ENCODE results near the gene INPP5D.

Gene INPP5D

DNA sequence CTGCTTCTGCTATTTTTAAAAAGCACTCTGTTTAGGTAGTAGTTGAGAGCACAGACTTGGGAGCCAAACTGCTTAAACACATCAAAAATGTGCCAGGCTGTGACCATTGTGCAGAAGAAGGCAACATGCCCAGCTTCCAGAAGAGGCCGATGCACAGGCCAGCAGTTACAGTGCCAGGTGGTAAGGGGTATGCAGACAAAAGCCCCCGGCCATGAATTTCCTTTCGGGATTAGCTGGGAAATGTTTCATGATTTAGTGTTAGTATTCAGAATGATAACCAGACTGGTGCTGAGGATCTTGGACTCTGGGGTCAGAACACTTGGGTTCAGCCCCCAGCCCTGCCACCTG, 151.4 kb downstream of the INPP5D start:
- H3K36me3 ChIP-seq (ENCODE audit: control insufficient read depth, insufficient read depth, low read length), result peaks cover 20% of the 10 kb centered on the region
- H3K27me3 ChIP-seq (replicated peaks; ENCODE audit: control insufficient read depth, insufficient read depth, low read length), result no peaks in the 10 kb centered on the region
- no peak for DNase-seq (ENCODE audit: extremely low read depth, insufficient read length)
- TF ChIP-seq, protein P1, sequence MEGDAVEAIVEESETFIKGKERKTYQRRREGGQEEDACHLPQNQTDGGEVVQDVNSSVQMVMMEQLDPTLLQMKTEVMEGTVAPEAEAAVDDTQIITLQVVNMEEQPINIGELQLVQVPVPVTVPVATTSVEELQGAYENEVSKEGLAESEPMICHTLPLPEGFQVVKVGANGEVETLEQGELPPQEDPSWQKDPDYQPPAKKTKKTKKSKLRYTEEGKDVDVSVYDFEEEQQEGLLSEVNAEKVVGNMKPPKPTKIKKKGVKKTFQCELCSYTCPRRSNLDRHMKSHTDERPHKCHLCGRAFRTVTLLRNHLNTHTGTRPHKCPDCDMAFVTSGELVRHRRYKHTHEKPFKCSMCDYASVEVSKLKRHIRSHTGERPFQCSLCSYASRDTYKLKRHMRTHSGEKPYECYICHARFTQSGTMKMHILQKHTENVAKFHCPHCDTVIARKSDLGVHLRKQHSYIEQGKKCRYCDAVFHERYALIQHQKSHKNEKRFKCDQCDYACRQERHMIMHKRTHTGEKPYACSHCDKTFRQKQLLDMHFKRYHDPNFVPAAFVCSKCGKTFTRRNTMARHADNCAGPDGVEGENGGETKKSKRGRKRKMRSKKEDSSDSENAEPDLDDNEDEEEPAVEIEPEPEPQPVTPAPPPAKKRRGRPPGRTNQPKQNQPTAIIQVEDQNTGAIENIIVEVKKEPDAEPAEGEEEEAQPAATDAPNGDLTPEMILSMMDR (IDR thresholded peaks at IDR 0.05; ENCODE audit: insufficient read depth, low read length, poor library complexity, severe bottlenecking), result no peak
- H3K4me3 ChIP-seq (replicated peaks; ENCODE audit: low read depth, low read length), result no peak overlapping the region

DNA sequence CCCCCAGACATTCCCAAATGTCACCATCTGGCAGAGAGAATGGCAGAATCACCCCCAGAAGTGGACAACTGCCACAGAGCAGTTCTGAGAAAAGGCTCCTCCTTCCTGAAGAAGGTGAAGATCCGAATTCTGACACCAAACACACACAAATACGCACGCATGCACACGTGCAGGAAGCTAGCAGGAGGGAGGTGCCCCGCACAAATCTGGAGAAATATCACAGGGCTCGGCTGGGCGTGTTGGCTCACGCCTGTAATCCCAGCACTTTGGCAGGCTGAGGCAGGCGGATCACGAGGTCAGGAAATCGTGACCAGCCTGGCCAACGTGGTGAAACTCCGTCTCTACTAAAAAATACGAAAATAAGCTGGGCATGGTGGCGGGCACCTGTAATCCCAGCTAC, 152.9 kb downstream of the INPP5D start:
- no peaks in the 10 kb centered on the region for H3K27me3 ChIP-seq (replicated peaks; ENCODE audit: control insufficient read depth, insufficient read depth, low read length)
- no peak overlapping the region for H3K4me3 ChIP-seq (replicated peaks; ENCODE audit: low read depth, low read length)
- TF ChIP-seq, protein P1 (IDR thresholded peaks at IDR 0.05; ENCODE audit: insufficient read depth, low read length, poor library complexity, severe bottlenecking), result no peak
- H3K36me3 ChIP-seq (ENCODE audit: control insufficient read depth, insufficient read depth, low read length), result peaks cover 10% of the 10 kb centered on the region
- no peak for DNase-seq (ENCODE audit: extremely low read depth, insufficient read length)

DNA sequence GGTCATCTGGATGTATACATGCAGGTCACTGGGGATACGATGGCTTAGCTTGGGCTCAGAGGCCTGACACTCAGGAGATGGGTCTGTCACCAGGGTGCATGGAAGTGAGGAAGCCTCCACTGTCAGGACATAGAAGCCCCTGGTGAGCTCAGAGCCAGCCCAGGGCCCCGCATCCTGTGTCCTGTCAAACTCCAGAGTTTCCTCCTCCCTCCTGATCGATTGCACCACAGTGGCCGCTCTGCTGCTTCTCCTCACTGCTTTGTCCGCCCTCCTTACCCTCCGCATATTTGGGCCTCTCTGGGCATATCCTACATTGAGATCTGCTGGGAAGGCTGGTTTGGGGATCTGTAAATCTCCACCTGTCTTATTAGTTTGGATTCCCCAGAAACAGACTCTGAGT, 153.8 kb downstream of the INPP5D start:
- H3K27me3 ChIP-seq (replicated peaks; ENCODE audit: control insufficient read depth, insufficient read depth, low read length), result no peaks in the 10 kb centered on the region
- peaks cover 5% of the 10 kb centered on the region for H3K36me3 ChIP-seq (ENCODE audit: control insufficient read depth, insufficient read depth, low read length)
- TF ChIP-seq, protein P1 (IDR thresholded peaks at IDR 0.05; ENCODE audit: insufficient read depth, low read length, poor library complexity, severe bottlenecking), result no peak
- H3K4me3 ChIP-seq (replicated peaks; ENCODE audit: low read depth, low read length), result no peak overlapping the region
- no peak for DNase-seq (ENCODE audit: extremely low read depth, insufficient read length)

DNA sequence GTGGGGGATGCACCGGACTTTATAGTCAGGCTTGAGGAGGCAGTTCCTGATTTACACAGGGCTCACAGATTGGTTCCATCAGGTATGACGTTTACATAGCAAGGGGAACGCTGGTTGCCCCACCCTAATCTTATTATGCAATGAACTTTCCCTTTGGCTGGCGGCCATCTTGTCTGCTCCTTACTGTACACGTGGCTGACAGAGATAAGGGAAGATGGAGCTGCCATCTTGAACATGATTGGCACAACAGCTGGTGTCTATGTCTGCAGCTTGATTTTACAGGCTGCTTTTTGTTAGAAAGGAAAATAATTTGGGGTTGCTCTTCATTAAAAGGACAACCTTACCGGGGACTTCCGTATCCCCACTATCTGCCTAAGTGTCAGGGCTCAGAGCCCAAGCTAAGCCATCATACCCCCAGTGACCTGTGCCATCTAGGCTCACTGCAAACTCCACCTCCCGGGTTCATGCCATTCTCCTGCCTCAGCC, 157.8 kb downstream of the INPP5D start:
- Histone ChIP-seq H3K4me3 (replicated peaks; ENCODE audit: low read depth, low read length) (no peak overlapping the region), H3K27me3 (replicated peaks; ENCODE audit: control insufficient read depth, insufficient read depth, low read length) (no peaks in the 10 kb centered on the region), H3K36me3 (ENCODE audit: control insufficient read depth, insufficient read depth, low read length) (no peaks in the 10 kb centered on the region)
- no peak for DNase-seq (ENCODE audit: extremely low read depth, insufficient read length)
- TF ChIP-seq, protein P1 (IDR thresholded peaks at IDR 0.05; ENCODE audit: insufficient read depth, low read length, poor library complexity, severe bottlenecking), result no peak

DNA sequence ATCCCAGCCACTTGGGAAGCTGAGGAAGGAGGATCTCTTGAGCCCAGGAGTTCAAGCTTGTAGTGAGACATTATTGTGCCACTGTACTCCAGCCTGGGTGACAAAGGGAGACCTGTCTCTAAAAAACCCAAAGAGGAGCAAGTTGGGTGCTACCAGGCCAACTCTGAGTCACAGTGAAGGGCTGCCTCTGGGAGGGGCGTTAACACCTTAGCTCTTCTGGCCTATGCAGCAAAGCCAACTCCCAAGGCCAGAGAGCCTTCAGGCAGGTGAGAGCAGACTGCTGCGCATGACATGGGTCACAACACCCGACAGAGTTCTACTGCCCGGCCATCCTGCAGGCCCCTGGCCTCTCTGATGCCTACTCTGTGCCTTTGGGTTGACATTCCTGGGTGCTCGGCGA, 158.7 kb downstream of the INPP5D start:
- H3K27me3 ChIP-seq (replicated peaks; ENCODE audit: control insufficient read depth, insufficient read depth, low read length), result no peaks in the 10 kb centered on the region
- DNase-seq (ENCODE audit: extremely low read depth, insufficient read length), result no peak
- no peaks in the 10 kb centered on the region for H3K36me3 ChIP-seq (ENCODE audit: control insufficient read depth, insufficient read depth, low read length)
- TF ChIP-seq, protein P1 (IDR thresholded peaks at IDR 0.05; ENCODE audit: insufficient read depth, low read length, poor library complexity, severe bottlenecking), result no peak
- no peak overlapping the region for H3K4me3 ChIP-seq (replicated peaks; ENCODE audit: low read depth, low read length)

DNA sequence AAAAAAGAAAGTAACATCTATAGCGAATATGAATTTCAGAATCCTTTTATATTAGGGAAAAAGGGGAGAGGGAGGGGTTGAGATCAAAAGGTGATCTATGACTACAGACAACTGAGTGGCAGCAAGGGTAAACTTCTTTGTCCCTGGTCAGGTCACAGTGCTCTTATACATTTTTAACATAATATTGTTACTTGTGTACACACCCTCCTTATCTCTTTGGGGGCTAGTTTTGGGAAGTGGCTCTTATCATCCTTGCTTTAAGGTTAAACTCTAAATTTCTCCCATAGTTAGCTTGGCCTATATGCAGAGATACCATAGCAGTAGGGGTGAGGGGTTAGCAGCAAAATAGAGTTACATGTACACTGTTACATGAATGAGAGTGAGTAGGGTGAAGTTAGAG, 159.7 kb downstream of the INPP5D start:
- DNase-seq (ENCODE audit: extremely low read depth, insufficient read length), result no peak
- TF ChIP-seq, protein P1 (IDR thresholded peaks at IDR 0.05; ENCODE audit: insufficient read depth, low read length, poor library complexity, severe bottlenecking), result no peak
- H3K27me3 ChIP-seq (replicated peaks; ENCODE audit: control insufficient read depth, insufficient read depth, low read length), result no peaks in the 10 kb centered on the region
- H3K4me3 ChIP-seq (replicated peaks; ENCODE audit: low read depth, low read length), result no peak overlapping the region
- H3K36me3 ChIP-seq (ENCODE audit: control insufficient read depth, insufficient read depth, low read length), result no peaks in the 10 kb centered on the region
